Effector memory CD4-positive, alpha-beta T cell (primary cell): Measurements from ENCODE around the gene SCML1.

Experiments
- DNase-seq, 3 donors: peaks; one replicate each; pipeline ENCODE4 v3.0.0-alpha.2; 2020
- H3K27ac ChIP-seq: 2 replicates; pipeline ENCODE4 v1.7.0; 2013; ENCODE audit warnings: mild to moderate bottlenecking, low read length, moderate library complexity; ENCODE audit not compliant: insufficient read depth, poor library complexity, severe bottlenecking
- H3K27me3 ChIP-seq: replicated peaks from 2 replicates; pipeline ENCODE4 v1.7.0; 2013; ENCODE audit warnings: mild to moderate bottlenecking, low read length; ENCODE audit not compliant: insufficient read depth, control insufficient read depth, poor library complexity, severe bottlenecking
- H3K36me3 ChIP-seq: 2 replicates; pipeline ENCODE4 v1.7.0; 2013; ENCODE audit warnings: mild to moderate bottlenecking, low read length, moderate library complexity; ENCODE audit not compliant: control insufficient read depth, insufficient read depth
- H3K4me1 ChIP-seq: 2 replicates; pipeline ENCODE4 v1.7.0; 2013; ENCODE audit warnings: low read length, mild to moderate bottlenecking; ENCODE audit not compliant: control insufficient read depth, insufficient read depth, poor library complexity, severe bottlenecking
- H3K4me3 ChIP-seq: 2 replicates; pipeline ENCODE4 v1.7.0; 2013; ENCODE audit warnings: low read length, low read depth, mild to moderate bottlenecking; ENCODE audit not compliant: insufficient read depth, poor library complexity, severe bottlenecking
- H3K9me3 ChIP-seq: 2 replicates; pipeline ENCODE4 v1.7.0; 2013; ENCODE audit warnings: mild to moderate bottlenecking, low read length, moderate library complexity; ENCODE audit not compliant: control insufficient read depth

SCML1 gene

GRCh38 chrX:17787557-17787956, 50.3 kb downstream of the SCML1 start:
- Histone ChIP-seq H3K4me3 (no peak overlapping the region), H3K4me1 (no peaks in the 10 kb centered on the region), H3K36me3 (no peaks in the 10 kb centered on the region), H3K27me3 (no peaks in the 10 kb centered on the region), H3K9me3 (no peaks in the 10 kb centered on the region), H3K27ac (no peak overlapping the region)
- DNase-seq, result no peak

DNA sequence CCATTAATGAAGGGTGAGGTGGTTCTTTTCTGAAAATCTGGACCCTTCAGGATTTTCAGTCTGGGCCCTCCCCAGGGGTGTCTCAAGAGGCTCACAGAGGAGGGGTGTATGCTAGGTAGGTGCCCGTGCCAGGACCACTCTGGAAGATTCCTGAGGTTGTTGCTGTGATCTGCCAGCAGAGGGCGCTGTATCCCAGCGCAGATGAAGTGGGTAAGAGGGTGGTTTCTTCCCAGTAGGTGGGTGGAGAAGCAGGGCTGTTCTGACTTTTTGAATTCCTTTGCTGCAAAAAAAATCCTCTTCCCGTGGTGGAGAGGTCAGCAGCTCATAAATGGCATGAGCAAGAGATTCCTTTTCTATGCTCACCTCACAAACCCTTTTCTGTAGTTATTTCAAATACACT, 51.1 kb downstream of the SCML1 start:
- Histone ChIP-seq H3K4me3 (no peak overlapping the region), H3K4me1 (no peaks in the 10 kb centered on the region), H3K9me3 (no peaks in the 10 kb centered on the region), H3K36me3 (no peaks in the 10 kb centered on the region), H3K27ac (no peak overlapping the region), H3K27me3 (no peaks in the 10 kb centered on the region)
- DNase-seq, result no peak

DNA sequence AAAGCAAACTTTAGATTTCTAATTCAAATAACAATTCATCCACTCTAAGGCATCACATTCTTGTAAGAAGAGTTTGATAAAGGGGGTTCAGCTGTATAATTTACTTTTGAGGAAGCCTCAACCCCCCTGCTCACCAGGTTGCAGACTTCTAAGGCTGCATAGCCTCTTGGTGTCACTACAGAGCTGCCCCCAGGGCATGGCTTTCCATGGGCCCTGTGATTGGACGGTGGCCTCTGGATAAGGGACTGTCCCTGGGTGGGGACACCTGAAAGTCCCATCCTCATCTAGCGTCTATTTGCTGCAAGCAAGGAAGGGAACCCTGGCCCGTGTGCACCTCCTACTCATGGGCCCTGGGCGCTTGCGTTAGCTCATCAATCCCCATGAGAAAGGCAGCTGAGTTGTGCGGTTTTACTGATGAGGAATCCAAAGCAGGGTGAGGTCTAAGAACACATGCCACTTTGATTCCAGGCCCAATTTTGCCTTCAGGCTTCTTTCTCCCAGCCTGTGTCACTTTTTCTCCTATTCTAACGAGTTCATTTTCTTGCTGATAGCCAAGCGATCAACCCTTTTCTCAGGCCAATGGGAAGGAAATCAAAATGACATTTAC, 51.8 kb downstream of the SCML1 start:
- Histone ChIP-seq H3K4me3 (no peak overlapping the region), H3K4me1 (no peaks in the 10 kb centered on the region), H3K9me3 (no peaks in the 10 kb centered on the region), H3K27ac (no peak overlapping the region), H3K27me3 (no peaks in the 10 kb centered on the region), H3K36me3 (no peaks in the 10 kb centered on the region)
- no peak for DNase-seq

DNA sequence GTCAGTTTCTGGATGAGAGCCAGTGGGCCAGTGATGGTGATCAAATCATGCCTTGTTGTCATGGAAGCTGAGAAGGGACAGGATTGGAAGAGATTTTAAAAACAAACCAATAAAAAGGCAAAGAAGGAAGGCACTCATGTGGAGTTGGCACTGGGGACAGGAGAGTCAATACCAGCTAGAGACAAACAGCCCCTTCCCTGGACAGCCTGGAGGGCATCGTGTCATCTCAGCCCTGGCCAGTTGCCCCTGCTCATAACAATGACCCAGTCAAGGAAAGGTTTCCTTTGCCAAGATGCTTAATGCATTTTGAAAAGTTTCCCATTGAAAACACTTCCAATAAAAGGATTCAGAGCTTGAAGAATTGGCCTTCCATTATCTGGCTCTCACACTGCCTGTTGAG, 55.5 kb downstream of the SCML1 start:
- Histone ChIP-seq H3K27ac (no peak overlapping the region), H3K36me3 (no peaks in the 10 kb centered on the region), H3K4me3 (no peak overlapping the region), H3K27me3 (no peaks in the 10 kb centered on the region), H3K4me1 (no peaks in the 10 kb centered on the region), H3K9me3 (no peaks in the 10 kb centered on the region)
- DNase-seq, result no peak

DNA sequence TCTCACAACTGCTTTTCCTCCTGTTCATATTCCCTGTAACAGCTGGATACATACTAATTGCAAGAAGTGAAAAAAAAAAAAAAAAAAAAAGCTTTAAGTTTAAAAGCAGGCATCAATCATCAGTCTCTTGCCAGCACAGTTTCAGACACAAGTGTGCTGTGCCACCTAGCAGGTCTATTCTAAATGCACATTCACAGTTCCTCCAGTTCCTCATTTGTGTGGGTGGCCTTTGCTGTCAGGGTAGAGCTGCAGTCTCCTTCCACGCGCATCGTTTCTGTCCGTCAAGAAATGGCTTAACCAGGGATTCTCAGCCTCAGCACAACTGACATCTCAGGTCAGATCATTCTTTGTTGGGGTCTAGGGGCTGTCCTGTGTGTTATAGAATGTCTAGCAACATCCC, 61.6 kb downstream of the SCML1 start:
- H3K4me3 ChIP-seq, result no peak overlapping the region
- H3K36me3 ChIP-seq, result no peaks in the 10 kb centered on the region
- no peak overlapping the region for H3K27ac ChIP-seq
- H3K9me3 ChIP-seq, result no peaks in the 10 kb centered on the region
- no peaks in the 10 kb centered on the region for H3K27me3 ChIP-seq
- H3K4me1 ChIP-seq, result no peaks in the 10 kb centered on the region
- no peak for DNase-seq

- DNase-seq, result no peak
- no peaks in the 10 kb centered on the region for H3K9me3 ChIP-seq
- H3K36me3 ChIP-seq, result no peaks in the 10 kb centered on the region
- no peak overlapping the region for H3K27ac ChIP-seq
- no peaks in the 10 kb centered on the region for H3K4me1 ChIP-seq
- no peak overlapping the region for H3K4me3 ChIP-seq
- no peaks in the 10 kb centered on the region for H3K27me3 ChIP-seq
These were observed 64.1 kb downstream of the SCML1 start for GRCh38 chrX:17801431-17801830.

GRCh38 chrX:17802756-17803155, 65.5 kb downstream of the SCML1 start:
- H3K4me1 ChIP-seq, result no peaks in the 10 kb centered on the region
- H3K27ac ChIP-seq, result no peak overlapping the region
- H3K4me3 ChIP-seq, result no peak overlapping the region
- no peak for DNase-seq
- no peaks in the 10 kb centered on the region for H3K36me3 ChIP-seq
- no peaks in the 10 kb centered on the region for H3K9me3 ChIP-seq
- no peaks in the 10 kb centered on the region for H3K27me3 ChIP-seq

DNA sequence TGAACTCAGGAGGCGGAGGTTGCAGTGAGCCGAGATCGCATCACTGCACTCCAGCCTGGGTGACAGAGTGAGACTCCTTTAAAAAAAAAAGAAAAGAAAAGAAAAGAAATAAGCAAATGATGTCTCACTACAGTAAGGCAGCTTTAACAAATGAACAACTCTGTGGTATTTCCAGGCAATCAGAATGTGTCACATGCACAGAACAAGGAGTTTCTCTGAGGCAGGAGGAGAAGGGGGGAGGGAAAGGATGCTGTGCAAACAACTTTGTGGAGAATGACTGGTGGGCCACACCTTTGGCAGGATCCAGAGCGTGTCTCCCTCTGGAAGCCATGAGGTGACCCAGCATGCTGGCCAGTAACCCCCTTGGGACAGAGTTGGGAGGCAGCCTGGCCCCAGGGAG, 66.2 kb downstream of the SCML1 start:
- Histone ChIP-seq H3K27ac (no peak overlapping the region), H3K9me3 (no peaks in the 10 kb centered on the region), H3K27me3 (no peaks in the 10 kb centered on the region), H3K36me3 (no peaks in the 10 kb centered on the region), H3K4me1 (no peaks in the 10 kb centered on the region), H3K4me3 (no peak overlapping the region)
- DNase-seq, result no peak
